ENCODE results near the gene DSG4.

- TF ChIP-seq ZNF274 (IDR thresholded peaks at IDR 0.05; ENCODE audit: low read depth, low read length) (no peak), YY1 (IDR thresholded peaks at IDR 0.05; ENCODE audit: insufficient read depth, insufficient read length) (no peak)
Measured at GRCh38 chr18:31430554-31430953, 54.0 kb downstream of the DSG4 start.
